Measurements from ENCODE around the gene ALDH16A1. TPM values are rescaled to one million over a fixed set of nuclear protein-coding genes. Genes with fewer than 3 reads are reported as not detected.

The ALDH16A1 gene
- total RNA-seq, 1 donor from 2014 or later: 24.4 TPM

GRCh38 chr19:49475995-49476880, 23.2 kb downstream of the ALDH16A1 start:
- peaks cover 24% of the 10 kb centered on the region for H3K27me3 Mint-ChIP-seq (ENCODE audit: low read depth)
- TF ChIP-seq, protein P1, sequence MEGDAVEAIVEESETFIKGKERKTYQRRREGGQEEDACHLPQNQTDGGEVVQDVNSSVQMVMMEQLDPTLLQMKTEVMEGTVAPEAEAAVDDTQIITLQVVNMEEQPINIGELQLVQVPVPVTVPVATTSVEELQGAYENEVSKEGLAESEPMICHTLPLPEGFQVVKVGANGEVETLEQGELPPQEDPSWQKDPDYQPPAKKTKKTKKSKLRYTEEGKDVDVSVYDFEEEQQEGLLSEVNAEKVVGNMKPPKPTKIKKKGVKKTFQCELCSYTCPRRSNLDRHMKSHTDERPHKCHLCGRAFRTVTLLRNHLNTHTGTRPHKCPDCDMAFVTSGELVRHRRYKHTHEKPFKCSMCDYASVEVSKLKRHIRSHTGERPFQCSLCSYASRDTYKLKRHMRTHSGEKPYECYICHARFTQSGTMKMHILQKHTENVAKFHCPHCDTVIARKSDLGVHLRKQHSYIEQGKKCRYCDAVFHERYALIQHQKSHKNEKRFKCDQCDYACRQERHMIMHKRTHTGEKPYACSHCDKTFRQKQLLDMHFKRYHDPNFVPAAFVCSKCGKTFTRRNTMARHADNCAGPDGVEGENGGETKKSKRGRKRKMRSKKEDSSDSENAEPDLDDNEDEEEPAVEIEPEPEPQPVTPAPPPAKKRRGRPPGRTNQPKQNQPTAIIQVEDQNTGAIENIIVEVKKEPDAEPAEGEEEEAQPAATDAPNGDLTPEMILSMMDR (IDR thresholded peaks at IDR 0.05; ENCODE audit: unreplicated experiment): peak; percentile 22
- no peaks in the 10 kb centered on the region for H3K36me3 Mint-ChIP-seq
- H3K9me3 Mint-ChIP-seq: no peaks in the 10 kb centered on the region
- no peak overlapping the region for H3K27ac Mint-ChIP-seq
- DNase-seq (ENCODE audit: low spot score in 2 of 2, unreplicated experiment in 2 of 2): peak; percentile 51 to 73
- H3K4me1 Mint-ChIP-seq: peaks cover 4% of the 10 kb centered on the region
- no peak overlapping the region for H3K4me3 Mint-ChIP-seq

- no peaks in the 10 kb centered on the region for H3K9me3 Mint-ChIP-seq
- H3K27ac Mint-ChIP-seq: no peak overlapping the region
- no peak for DNase-seq (ENCODE audit: low spot score in 2 of 2, unreplicated experiment in 2 of 2)
- H3K27me3 Mint-ChIP-seq (ENCODE audit: low read depth): peaks cover 13% of the 10 kb centered on the region
- TF ChIP-seq, protein P1 (IDR thresholded peaks at IDR 0.05; ENCODE audit: unreplicated experiment): no peak
- H3K36me3 Mint-ChIP-seq: no peaks in the 10 kb centered on the region
- H3K4me1 Mint-ChIP-seq: peaks cover 4% of the 10 kb centered on the region
- H3K4me3 Mint-ChIP-seq: no peak overlapping the region
Measured at GRCh38 chr19:49479975-49480628, 27.1 kb downstream of the ALDH16A1 start.

- TF ChIP-seq, protein P1 (IDR thresholded peaks at IDR 0.05; ENCODE audit: unreplicated experiment): no peak
- no peak for DNase-seq (ENCODE audit: low spot score in 2 of 2, unreplicated experiment in 2 of 2)
- no peaks in the 10 kb centered on the region for H3K9me3 Mint-ChIP-seq
- H3K27me3 Mint-ChIP-seq (ENCODE audit: low read depth): peaks cover 5% of the 10 kb centered on the region
- H3K27ac Mint-ChIP-seq: no peak overlapping the region
- no peaks in the 10 kb centered on the region for H3K36me3 Mint-ChIP-seq
- no peak overlapping the region for H3K4me3 Mint-ChIP-seq
- H3K4me1 Mint-ChIP-seq: peaks cover 2% of the 10 kb centered on the region
Measured at GRCh38 chr19:49481020-49481683, 28.1 kb downstream of the ALDH16A1 start.

DNA sequence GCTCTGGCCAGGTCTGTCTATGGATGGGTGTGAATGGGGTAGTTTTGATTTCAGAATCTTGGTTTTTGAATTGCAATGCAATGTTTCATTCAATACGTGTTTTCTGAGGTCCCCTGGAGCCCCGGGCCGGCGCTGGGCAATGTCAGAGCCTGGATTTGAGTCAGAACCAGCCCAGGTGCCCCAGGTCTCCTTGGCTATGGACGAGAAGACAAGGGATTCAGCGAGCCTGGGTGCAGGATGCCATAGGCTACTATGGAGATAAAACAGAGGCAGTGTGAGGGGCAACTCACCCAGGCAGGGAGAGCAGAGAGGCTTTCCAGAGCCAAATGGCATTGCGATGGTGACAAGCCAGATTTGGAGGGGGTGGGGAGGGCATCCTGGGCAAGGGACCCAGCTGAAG, 33.2 kb downstream of the ALDH16A1 start:
- H3K27ac Mint-ChIP-seq: peak overlapping the region; percentile 50
- DNase-seq (ENCODE audit: low spot score in 2 of 2, unreplicated experiment in 2 of 2): no peak
- H3K36me3 Mint-ChIP-seq: peaks cover 19% of the 10 kb centered on the region
- peaks cover 2% of the 10 kb centered on the region for H3K27me3 Mint-ChIP-seq (ENCODE audit: low read depth)
- H3K4me1 Mint-ChIP-seq: peaks cover 23% of the 10 kb centered on the region
- H3K4me3 Mint-ChIP-seq: no peak overlapping the region
- TF ChIP-seq, protein P1 (IDR thresholded peaks at IDR 0.05; ENCODE audit: unreplicated experiment): no peak
- H3K9me3 Mint-ChIP-seq: no peaks in the 10 kb centered on the region

DNA sequence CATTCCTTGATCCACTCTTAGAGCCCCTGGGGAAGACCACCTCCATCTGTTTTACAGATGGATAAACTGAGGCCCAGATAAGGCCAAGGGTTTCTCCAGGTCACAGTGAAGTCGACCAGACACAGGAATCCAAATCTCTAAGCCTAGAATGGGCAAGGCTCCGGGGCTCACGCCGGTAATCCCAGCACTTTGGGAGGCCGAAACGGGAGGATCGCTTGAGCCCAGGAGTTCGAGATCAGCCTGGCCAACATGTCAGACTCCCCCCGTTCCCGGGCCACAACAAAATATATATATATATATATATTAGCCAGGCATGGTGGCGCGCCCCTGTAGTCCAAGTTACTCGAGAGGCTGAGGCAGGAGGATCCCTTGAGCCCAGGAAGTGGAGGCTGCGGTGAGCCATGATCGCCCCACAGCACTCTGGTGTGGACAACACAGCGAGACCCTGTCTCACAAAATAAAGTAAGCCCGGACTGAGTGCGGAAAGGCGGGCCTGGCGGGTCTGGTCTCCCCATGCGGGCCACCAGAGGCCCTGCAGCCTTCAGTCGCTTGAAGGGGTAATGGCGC, 33.8 kb downstream of the ALDH16A1 start:
- Mint-ChIP-seq H3K9me3 (no peaks in the 10 kb centered on the region), H3K4me1 (peaks cover 23% of the 10 kb centered on the region), H3K36me3 (peaks cover 19% of the 10 kb centered on the region), H3K27me3 (ENCODE audit: low read depth) (peaks cover 2% of the 10 kb centered on the region), H3K4me3 (peak overlapping the region; percentile 96), H3K27ac (peak overlapping the region; percentile 95)
- DNase-seq (ENCODE audit: low spot score in 2 of 2, unreplicated experiment in 2 of 2): no peak
- TF ChIP-seq, protein P1 (IDR thresholded peaks at IDR 0.05; ENCODE audit: unreplicated experiment): no peak

Data from mesothelial cell of epicardium (in vitro differentiated cells).